ENCODE measurements around the gene ZCCHC14.
"Not testable (repeated sequence)": the region's sequence is repeated elsewhere in the genome, so short reads cannot be mapped to it uniquely, and the experiment has no call there.

The ZCCHC14 gene

DNA sequence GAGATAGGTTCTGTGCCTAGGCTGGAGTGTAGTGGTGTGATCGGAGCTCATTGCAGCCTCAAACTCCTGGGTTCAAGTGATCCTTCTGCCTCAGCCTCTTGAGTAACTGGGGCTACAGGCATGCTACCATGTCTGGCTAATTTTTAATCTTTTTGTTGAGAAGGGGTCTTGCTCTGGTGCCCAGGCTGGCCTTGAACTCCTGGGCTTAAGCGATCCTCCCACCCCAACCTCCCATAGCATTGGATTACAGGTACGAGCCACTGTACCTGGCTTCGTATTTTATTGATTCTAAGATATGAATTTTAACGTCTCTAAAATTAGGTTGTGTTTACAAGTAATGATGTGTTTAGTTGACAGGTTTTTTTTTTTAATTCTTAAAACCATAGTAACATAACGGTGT lies 30.8 kb upstream of the ZCCHC14 start:
- DNase-seq, result not testable (repeated sequence)

DNA sequence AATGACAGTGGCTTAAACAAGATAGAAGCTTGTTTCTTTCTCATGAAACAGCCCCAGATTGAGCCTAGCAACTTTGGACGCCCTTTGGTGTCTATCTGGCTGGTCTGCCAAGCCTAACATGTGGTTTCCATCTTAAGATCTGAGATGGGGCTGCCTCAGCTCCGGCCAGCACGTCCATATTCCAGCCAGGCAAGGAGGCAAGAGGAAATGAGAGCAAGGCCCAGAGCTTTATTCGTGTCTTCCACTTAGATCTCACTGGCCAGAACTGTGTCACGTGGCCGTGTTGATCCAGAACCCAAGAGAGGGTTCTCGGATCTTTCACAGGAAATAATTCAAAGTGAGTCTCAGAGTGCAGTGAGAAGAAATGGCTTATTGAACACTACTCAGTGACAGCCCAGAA lies 28.9 kb upstream of the ZCCHC14 start:
- not testable (repeated sequence) for DNase-seq

DNA sequence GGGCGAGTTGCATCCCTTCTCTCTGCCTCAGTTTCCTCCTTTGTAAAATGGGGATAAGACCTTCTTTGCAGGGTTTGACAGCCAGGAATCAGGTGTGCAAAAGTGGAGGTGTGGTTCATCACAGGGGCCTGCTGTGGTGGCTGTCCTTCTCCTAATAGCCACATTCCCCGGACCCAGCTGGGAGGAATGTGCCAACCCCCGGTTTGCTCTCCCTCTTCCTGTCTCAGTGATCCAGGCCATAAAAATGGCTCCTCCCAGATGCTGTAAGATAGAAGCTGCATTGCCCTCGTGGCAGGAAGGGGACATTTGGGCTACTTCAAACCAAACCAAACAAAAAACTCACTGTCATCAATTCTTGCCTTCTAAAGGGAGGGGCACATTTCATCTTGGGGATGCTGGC lies 26.3 kb upstream of the ZCCHC14 start:
- not testable (repeated sequence) for DNase-seq

DNA sequence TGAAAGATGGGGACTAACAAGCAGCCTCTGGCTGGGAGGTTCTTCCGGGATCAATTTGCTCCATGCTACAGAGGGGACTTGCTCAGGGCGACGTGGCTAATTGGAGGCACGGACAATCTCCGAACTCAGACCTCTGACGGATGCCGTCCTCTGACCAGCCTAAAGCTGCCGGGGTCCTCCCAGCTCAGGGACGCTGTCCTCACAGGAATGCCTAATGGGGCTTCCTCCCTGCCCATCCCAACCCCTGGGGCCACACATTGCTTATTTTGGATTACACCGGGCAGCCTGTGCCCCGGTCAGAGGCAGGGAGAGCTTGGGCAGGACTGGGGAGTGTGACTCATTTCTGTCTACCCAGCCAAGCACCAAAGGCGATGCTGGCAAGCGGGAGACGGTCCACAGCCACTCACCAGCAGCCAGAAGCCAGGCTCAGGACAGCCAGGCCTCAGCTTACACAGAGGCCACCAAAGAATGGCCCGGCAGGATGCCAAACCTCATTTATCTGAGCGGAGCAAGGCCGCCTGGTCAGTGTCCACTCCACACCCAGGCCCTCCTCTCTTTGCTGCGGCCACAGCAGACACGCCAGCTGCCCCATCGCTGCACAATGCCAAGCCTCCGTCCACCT lies 25.7 kb upstream of the ZCCHC14 start:
- not testable (repeated sequence) for DNase-seq

DNA sequence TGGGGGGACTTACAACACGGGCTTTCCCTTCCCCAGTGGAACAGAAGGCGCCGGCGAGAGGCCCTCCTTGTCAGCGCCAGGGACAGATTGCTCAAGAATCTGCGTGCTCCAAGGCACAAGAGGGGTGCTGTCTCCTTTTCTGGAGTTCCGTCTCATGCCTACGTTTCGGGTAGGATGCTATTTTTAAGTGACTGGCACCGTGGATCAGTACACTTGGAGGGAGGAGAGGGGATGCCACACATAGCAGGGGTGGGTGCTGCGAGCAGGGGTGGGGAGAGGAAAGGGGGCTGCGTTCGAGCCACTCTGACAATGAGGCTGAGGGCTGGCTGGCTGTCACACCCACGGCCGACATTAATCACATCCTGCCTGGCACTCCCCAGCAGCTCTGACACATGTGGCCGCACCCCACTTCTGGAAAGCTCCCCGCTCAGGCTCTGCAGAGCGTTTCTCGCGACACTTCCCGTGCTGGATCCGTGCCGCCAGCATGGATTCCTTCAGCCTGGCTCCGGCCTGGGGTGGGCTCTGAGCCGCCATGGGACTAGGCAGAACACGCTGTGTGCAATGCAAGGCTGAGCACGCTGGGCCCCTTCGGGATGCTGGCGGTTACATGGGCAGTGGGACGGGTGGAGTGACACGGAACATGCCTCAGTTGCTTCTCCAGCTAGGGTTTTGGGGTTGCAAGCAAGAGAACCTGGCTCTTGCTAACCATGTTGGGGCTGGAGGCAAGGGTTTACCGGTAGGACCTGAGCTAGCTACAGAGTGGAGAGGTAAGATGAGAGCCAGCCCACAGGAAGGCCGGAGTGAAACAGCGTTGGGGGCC lies 25.0 kb upstream of the ZCCHC14 start:
- not testable (repeated sequence) for DNase-seq

DNA sequence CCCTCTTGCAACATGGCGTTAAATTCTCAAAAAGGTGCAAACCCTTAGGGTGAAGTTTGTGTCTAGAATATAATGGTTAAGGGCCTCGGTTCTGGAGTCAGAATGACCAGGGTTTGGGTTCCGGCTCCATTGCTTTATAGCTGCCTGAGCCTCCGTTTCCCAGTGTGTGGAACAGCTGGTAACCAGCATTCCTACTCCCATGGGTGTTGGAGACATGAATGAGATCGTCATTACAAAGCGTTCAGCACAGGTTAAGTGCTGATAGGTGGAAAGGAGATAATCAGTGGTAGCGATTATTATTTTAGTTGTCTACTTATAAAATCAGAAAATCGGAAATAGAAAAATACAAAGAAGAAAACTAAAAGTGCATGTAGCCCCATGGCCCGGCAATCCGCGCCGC lies 23.5 kb upstream of the ZCCHC14 start:
- DNase-seq, result no peak

DNA sequence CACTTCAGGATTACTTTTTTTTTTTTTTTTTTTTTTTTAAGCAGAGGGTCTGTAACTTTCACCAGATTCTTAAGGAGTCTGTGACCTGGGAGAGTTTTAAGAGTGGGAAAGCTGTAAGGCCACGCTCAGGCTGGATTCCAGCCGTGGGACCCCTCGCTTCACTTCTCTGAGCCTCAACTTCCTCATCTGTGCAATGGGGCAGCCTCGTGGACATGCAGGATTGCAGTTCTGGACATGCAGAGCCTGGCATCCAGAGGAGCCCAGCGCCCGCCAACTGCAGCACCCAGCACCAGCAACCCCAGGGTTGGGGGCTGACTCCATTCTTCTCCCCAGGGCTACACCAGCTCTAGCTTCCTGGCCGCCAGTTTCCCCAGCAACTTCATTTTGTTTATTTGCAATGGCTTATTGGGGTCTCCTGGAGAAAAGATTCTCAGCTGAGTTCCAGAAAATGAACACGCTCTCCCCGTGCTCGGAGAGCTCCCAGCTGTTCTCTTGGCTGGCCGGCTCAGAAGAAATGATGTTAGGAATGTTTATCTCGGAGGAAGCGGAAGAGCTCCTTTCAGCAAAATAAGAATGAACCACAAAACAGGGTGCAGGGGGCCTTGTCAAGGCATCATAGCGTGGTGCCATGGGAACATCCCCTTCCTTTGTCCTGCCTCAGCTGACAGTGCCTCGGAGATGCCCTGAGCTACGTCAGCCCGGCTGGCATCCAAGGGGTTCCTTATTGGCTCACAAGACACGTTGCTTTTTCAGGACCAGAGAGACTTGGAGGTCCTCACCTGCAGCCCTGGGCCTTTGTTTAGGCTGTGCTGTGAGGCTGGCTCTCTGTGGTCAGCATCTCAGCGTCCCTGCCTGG lies 22.9 kb upstream of the ZCCHC14 start:
- DNase-seq, result no peak

DNA sequence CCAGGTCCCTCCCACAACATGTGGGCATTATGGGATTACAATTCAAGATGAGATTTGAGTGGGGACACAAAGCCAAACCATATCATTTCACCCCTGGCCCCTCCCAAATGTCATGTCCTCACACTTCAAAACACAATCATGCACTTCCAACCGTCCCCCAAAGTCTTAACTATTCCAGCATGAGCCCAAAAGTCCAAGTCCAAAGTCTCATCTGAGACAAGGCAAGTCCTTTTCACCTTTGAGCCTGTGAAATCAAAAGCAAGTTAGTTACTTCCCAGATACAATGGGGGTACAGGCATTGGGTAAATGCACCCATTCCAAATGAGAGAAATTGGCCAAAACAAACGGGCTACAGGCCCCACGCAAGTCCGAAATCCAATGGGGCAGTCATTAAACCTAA lies 17.0 kb upstream of the ZCCHC14 start:
- DNase-seq, result not testable (repeated sequence)

DNA sequence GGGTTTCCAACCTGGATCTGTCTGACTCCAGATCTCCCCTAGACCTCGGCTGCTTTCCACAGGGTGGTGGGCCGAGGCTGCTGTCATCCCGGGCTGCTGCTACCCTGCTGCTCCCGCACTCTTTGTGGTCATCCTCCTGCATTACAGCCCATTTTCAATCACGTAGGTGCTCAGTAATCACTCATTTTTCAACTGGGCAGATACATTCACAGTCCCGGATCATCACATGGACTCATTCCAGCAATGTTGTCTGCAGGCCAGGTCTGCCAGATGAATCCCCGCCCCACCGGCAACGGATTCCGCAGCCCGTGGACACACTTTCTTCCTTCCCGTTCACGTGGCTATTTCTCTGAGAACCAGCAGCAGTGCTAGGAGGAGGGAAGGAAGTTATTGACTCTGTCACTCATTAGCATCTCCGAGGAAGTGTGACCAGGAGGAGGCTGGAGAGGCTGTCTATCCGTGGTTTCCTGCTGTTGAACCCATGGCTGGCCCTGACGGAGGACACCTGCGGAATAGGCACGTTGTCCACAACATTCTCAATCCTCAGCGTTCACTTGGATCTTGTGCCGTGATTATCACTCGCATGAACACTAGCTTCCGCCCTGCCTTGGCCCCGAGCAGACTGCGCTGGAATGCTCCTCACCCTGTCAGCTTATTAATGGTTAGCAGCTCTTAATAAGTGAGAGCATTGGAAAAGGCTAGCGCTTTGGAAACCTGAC lies 14.7 kb upstream of the ZCCHC14 start:
- DNase-seq, result no peak

DNA sequence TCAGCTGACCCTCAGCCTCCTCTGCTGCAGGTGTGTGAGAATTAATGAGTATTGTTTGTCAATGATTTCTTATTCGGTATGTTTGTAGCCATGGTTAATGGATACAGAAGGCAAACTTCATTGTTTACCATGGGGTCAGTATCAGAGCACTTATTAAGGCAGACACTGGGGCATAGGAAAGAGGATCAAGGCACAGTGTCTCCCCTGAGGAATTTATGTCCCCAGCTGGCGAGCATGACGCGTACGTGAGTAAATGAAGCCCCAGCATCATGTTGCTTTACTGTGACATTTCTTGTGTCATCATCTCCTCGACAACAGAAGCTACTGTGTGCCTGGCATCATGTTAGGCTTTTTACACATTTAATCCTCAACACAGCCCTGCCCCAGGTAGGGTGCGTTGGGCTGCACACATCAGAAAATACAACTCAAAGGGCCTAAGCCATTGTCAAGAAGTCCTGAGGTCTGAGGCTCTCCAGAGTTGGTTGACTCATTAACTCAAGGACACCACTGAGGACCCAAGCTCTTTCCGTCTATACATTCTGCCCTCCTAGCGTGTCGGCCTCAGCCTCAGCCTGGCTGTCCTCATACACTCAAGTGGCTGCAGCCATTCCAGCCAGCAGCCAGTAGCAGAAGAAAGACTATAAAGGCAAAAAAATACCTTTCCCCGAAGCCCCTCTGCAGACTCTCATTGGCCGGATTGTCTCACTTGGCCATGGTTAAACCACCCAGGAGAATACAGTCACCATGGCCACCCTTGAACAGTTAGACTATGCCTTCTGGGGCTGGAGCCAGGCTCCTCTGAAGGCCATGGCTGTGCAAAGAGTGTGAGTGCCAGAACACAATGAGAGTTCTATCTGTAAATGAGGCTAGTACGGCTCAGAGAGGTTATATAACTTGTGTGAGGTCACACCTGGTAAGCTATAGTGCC lies 13.9 kb upstream of the ZCCHC14 start:
- no peak for DNase-seq

DNA sequence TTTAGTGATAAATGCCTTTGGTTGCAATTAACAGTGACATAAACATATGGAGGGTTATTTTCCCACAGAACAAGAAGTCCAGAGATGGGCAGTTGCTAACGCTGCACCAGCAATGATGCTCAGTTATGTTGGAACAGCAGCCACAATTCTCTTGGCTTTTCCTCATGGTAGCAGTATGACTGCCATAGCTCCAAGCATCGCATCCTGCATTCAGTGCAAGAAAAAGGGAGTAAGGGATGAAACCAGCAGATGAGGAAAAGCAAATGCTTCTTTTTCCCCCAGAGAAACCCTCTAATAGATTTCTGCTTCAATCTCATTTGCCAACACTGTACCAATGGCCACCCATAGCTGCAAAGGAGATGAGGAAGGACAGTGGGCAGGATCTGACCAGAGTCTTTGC lies 13.0 kb upstream of the ZCCHC14 start:
- no peak for DNase-seq

DNA sequence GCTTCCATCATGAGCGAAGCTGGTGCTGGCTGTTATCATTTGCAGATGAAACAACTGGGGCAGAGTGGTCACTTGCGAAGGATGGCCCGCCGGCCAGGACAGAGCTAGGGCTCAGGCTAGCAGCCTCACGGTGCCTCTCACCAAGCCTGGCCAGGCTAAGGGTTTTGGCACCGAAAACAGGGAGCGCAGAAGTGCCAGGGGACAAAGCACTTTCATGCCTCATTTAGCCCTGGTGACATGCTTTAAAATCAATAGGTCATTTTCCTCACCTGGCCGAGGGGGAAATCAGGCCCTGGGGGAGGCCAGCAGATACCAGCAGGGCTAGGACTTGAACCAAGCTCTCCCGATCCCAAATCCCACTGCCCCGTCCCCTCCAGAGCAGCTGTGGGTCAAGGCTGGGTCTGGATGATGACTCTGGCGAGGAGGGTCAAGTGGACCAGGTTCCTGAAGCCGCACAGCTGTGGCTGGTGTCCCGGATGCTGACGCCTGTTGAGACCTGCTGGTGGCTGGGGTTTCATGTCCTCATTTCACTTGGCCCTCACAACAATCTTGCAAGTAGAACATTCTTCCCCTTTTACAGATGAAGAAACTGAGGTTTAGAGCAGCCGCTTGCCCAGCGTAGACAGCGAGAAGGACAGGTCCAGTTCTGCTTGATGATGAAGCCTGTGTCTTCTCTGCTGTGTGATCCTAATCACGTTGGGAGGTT lies 10.6 kb upstream of the ZCCHC14 start:
- not testable (repeated sequence) for DNase-seq

DNA sequence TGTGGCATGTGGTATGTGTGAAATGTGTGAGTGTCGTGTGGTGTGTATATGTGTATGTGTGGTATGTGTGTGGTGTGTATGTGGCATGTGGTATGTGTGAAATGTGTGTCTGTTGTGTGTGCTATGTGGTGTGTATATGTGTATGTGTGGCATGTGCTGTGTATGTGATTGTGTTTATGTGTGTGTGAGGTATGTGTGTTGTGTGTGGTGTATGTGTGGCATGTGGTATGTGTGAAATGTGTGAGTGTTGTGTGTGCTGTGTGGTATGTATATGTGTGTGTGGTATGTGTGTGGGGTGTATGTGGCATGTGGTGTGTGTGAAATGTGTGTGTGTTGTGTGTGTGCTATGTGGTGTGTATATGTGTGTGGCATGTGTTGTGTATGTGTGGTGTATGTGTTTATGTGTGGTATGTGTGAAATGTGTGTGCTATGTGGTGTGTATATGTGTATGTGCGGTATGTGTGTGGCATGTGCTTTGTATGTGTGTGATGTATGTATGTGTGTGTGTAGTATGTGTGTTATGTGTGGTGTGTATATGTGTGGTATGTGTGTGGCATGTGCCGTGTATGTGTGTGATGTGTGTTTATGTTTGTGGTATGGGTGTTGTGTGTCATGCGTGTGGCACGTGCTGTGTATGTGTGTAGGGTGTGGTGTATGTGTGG lies 9.6 kb upstream of the ZCCHC14 start:
- no peak for DNase-seq

DNA sequence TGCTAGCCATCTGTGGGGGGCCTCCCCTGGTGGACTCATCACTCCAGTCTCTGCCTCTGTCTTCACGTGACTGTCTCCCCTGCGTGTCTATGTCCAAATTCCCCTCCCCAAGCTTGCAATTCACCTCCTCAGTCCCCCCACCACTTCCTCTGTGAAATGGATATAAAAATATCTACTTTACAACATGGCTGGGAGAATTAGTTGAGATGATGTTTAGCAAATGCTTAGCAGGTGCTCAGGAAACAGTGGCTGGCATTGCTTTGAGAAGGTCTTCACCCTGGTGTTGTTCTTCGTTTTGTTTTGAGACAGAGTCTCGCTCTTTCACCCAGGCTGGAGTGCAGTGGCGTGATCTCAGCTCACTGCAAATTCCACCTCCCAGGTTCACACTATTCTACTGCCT lies 8.3 kb upstream of the ZCCHC14 start:
- DNase-seq, result no peak

DNA sequence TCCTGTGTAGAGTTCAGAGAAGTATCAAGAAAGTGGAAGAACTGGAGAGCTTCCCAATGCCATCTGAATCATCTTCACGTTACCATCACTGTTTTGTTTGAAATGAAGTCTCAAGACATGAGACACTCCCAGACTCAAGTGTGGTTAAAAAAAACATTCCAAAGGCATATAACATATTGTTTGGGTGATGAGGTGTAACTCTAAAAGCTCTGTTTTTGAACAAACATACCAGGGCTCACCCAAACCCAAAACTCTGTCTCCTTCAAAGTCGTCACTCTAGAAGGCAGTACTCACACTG lies 6.3 kb upstream of the ZCCHC14 start:
- no peak for DNase-seq

DNA sequence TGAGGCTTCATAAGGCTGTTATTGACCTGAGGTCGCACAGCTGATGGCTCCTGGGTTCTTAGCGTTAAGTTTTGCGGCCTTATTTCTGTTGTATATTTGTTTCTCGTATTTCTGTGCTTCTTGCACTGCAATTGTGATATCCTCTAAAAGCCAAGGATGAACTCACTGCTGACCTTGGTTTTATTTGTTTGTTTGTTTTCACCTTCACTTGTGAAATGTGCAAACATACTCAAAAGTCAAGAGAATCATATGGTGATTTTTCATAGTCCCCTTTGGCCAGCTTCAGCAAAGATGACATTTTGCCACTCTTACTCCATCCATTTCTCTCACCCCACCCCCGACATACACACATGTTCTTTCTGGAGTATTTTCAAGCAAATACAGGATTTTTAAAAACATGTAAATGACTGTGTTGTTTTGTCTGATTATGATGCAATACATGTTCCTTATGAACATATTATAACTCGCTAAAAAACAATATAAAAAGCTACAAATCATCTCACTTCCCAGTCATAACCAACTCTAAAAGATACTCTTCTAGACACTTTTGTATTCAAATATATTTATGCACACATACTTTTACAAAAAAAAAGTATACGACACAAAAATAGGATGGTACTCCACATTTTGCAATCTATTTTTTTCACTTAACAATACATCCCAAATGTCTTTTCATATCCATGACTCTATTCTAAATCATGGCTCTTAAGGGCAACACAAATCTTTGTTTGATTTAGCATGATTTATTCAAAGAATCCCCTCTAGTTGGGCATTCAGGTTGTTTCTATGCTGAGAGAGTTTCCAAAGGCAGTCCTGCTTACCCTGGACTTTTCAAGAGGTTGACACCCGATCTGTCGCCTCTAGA lies 5.7 kb upstream of the ZCCHC14 start:
- DNase-seq, result no peak

DNA sequence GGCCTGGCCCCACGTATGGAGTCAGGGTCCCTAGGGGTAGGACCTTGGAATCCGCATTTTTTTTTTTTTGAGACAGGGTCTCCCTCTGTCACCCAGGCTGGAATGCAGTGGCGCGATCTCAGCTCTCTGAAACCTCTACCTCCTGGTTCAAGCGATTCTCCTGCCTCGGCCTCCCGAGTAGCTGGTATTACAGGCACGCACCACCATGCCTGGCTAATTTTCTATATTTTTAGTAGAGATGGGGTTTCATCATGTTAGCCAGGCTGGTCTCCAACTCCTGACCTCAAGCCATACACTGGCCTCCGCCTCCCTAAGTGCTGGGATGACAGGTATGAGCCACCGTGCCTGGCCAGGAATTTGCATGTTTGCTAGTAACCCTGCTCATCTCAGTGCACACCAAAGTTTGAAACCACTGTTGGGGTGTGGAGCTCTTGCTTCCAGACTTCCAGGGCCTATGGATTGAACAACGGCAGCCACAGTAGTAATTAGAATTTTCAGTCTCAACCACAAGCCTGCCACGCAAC lies 5.0 kb upstream of the ZCCHC14 start:
- DNase-seq, result not testable (repeated sequence)

DNA sequence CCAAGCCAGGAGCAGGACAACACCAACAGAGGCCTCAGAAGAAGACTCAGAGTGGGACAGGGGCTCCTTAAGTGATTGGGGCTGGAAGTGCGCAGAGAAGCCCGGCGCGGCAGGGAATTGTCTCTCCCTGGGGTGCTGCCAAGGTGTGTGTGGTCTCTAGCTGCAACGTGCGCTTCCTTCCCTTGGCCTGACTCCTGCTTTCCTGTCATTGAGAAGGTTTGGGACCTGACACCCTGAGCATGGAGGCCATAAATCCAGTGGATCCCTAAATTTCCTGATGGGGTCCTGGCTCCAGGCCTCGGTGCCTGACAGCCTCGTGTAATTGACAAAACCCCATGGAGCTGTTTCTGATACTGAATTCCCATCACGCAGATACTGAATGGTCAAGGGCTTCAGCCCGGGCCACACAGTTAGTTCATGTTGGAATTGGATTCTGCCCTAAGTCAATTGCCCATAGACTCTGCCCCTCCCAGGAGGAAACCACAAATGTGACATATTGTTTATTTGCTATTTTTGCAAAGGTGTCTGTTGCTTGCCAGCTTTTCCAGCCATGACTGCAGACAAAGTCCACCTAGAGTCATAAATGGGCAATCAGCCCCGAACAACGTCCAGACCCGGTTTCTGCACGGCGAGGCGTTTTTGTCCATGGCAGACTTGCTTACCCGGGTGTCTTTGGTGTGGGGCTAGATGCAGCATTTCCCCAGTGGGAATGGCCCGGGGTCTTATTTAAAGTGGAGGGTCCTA lies 4.4 kb upstream of the ZCCHC14 start:
- DNase-seq, result not testable (repeated sequence)

DNA sequence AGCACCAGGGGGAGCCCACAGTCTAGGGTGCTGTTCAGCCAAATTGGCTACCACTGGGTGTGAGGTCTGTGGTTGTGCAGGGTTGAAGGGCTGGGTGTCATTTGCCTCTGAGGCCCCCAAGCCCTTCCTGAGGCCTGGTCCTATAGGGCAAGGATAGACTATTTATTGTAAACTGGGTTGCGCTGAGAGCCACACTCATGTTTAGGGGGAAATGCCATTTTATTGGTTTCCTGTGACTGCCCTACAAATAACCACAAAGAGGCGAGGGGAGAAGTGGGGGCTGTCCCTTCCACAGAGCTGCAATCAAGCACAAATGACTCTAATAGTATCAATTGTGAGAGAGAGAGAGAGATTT lies 3.6 kb upstream of the ZCCHC14 start:
- DNase-seq, result peak; percentile 49
